Iris pigment epithelial cell (primary cell): Measurements from ENCODE around the gene LORICRIN.

Experiments
- DNase-seq: peaks from one replicate; pipeline ENCODE4 v3.0.0-alpha.2; 2011; ENCODE audit warnings: low read depth

LORICRIN gene

GRCh38 chr1:153306303-153307220 lies 47.1 kb downstream of the LORICRIN start:
- no peak for DNase-seq

DNA sequence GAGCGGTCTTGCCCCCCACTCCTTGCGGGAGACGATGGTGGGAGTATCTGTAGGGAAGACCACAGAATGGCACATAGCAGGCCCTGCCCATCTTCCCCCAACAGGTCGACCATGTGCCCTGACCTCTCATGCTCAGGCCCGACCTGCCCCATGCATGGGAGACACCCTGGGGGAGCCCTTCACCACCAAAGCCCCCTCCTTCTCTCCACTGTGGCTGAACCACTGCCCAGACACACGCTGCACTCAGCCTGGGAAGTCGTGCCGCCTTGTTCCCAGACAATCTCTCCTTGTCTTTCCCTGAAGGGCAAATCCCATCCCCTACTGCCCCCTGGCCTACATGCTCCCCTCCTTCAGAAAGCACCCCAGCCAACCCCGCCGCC lies 47.7 kb downstream of the LORICRIN start:
- no peak for DNase-seq

DNA sequence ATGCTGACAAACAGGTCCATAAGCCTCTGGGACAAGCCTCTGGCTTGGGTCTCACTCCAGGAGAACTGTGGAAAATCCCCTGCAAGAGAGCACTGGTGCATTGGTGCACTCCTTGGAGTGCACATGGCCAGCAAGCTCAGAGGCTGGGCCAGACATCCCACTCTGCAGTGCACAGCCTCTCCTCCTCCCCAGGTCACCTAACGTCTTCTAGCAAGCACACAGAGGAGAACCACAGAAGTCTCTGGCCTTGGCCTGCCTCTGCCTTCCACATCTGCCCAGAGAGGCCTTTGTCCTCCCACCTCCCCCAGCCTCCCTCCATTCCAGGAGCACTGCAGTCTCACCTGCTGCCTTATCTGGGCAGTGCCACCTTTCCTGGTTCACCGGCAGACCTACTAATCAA lies 49.1 kb downstream of the LORICRIN start:
- no peak for DNase-seq

DNA sequence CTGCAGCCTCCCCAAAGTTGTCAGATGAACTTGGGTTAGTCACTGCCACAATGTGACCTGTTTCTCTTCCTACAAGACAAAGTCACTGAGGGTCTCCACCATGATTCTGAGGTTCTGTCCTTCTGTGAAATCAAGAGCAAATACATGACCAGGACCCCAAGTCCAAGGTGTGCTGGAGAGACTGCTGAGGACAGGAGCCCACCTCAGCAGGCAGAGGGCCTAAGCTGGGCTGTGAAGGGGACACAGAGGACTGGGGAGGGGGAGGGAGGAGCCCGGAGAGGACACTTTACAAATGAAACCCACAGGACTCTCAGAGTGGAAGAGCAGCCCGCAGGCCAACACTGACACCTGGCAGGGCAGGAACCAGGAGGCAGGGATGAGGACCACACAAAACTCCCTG lies 50.0 kb downstream of the LORICRIN start:
- no peak for DNase-seq

DNA sequence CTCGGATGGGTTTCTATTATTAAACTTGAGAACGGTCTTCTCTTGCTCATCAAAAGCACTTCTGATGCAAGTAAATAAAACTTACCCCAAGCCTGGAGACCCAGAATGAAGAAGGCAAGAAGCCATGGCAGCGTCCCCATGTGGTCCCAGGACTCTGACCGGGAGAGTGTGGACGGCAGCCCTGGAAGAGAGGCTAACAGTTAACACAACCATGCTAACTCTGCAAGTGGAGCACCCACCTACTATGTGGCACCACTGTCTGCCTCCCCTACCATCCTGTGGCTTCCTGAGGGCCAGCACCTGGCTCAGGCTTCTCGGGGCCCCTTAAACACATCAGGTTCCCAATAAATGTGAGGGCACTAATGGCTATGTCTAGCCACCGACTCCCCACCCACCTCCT lies 51.0 kb downstream of the LORICRIN start:
- no peak for DNase-seq
